Activated naive CD4-positive, alpha-beta T cell treated with Interleukin-2 at 50 U/mL for 16 hours (primary cell): ENCODE data around the gene NGDN.

Source experiments
- DNase-seq: peaks from one replicate; pipeline ENCODE4 v3.0.0-alpha.2; 2020

The NGDN gene

DNA sequence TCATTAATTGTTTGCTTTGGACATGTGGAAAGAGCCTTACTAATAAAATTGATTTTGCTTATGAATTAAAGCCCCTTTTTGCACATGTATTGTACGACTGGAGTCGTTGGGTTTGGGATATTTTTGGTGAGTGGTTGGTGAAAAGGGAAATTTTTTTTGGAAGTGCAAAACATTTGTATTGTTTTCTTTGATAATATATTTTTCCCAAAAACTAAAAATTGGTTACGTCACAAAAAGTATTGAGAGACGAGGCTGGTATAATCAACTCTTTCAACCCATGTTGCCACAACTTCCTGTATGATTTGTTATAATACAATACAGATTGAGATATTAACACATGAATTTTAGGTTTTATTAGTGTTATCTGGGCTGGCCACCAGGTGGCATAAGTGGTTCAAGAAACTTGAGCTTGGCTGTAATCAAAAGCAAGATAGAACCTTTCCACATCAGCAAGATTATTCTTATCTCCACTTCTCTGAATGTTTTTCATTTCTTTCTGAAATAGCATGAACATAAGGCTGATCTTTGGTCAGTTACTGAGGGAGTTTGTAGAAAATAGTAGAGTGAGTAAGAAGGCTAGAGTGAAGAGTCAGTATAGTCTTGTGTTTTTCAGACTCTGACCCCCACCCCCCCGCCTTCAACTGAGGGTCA is 8.7 kb downstream of the NGDN start:
- peak; percentile 62 for DNase-seq

DNA sequence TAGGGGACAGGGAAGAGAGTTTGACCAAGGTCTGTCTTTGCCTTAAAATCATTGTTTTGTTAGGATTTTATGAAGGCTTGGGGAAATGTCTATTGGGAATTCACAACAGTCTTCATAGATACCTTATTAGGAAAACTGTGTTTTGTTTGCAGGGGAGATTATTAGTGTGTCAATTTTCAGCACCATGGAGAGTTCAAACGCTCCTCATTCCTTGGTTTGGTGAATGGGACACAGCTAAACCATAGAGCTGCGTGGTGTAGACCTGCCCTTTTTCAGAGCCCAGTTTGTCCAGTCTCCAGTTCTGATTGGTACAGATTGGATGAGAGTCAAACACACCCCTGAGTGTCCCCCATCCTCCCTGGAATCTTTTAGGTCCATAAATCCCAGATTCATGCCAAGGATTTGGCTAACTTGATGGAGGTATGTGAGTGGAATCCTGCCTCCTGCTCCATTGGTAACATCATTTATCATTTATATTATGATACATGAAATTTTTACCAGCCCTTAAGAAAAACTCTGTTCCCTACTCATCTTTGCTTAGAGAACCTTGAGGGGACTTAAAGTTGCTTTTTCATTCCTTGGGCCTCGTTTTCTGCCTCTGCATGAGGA is 12.0 kb downstream of the NGDN start:
- no peak for DNase-seq

DNA sequence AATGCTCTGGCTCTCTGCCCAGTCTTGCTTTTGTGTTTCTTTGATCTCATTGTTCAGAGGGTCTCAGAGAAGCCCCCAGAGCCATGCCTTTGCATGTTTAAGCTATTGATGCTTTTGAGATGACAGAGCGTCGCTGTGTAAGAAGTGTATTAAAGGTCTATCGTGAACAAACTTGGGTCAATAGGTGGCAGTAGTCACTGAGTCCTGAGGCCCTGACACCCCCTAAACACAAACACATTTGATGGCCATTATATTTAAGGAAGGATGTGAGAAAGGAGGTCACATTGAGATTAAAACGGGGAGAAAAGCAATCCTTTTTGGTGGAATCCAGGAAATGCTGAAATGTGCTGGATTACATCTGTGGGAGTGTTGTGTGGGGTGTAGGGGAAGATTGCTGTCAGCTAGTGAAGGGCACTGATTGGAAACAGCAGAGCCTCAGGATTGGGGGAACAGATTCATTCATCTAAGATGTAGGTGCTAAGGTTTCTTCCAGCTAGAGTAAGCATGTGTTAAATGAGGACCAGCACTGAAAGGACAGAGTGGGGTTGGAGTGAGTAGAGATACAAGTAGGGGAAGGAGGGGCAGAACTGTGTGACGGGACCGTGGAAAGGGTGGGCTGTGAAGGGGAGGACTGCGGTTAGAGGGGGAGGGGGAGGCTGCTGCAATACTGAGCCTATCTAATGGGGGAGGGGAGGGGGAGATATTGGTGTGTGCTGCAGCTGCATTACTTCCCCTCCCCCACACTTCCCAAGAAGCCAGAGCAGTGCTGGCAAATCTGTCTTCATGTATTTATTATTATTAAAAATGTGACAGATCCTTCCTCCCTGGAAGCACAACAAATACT is 12.7 kb downstream of the NGDN start:
- DNase-seq = no peak

DNA sequence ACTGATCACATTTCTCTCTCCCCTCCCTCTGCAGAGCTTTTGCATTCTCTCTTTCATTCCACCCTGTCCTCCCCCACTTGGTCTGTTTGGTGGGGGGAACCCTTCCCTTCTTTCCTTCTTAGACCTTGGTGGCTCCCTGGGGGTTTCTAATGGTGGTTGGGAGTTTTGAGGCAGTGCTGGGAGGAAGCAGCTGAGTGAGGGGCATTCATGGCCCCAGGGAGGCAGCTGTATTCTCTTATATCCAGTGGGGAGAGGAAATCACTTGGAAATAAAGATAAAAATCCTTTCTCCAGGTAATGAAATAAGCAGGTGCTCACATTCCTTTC is 13.3 kb downstream of the NGDN start:
- DNase-seq = no peak

DNA sequence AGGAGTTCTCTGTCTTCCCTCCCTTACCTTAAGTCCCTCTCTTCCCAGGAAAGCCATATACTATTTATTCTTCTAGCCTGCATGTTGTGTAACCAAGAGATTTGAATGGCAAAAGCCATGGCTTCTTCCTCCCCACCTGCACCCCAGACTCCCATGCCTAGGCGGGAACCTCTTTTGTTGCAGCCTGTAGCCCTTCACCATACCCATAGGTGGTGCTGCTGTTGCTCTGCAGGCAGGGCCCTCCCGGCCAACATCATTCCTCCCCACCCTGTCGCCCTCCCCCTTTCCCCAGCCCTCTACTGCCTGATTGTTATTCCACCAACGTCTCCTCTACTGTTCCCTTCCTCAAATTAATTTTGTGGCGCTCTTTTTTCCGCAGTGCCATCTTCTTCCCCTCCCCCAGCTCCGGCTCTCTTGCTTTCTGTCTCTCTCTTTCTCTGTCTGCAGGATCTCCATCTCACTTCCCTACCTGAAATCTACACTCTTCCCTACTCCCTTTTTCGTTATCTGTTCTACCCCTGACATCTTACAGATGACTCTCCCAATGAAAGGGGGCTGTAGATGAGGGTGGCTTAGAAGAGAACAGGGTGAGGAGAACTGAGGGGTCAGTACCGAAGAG is 13.8 kb downstream of the NGDN start:
- no peak for DNase-seq

DNA sequence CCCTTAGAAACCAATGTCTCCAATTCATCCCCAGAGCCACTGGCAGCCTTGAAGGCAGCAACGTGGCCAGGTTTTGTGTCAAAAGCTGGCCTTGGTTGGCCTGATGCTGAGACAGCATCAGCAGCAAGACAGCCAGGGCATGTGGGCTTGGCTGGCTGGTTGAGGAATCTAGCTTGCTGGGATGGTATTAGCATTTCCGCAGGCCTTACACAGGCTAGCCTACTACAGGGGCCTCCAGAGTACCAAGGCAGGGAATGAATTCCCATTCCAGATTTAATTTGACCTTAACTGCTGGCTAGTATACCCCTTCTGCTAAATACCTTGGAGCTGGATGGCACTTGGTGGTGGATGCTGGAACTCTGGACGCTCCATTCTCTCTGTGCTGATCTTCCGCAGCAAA is 15.8 kb downstream of the NGDN start:
- no peak for DNase-seq

DNA sequence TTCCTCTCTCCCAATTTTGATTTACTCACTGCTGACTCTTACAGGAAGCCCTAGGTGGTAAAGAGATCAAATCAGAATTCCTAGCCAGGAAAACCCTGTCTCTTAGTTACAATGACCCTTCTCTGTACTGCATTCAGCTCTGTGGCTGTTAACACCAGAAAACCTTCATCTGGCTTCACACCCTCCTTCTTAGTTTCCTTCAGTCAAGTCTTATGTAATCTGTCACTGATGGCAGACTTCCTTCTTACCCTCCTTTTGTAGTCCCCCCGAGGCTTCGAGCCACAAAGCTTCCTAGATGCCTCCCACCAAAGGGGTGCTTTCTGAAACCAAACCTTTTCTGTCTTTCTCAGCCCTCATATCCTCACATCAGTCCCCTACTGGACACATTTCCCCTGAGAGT is 16.5 kb downstream of the NGDN start:
- no peak for DNase-seq

DNA sequence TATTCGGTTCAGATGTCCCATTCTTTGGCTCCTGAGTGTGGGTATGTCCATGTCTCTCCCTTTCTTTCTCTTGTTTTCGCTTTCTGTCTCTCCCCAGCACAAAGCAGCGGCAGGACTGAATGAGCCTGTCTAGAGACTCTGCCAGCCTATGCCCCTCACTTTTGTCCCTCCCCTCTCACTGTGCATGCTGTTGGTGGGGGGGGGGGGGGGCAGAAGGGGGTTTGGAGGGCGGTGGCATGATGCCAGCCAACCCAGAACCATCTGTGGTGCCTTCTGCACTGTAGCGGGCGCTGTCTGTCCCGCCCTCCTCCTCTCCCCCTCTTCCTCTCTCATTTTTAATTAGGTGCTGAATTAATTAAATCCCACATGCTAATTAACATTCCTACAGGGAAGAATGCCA is 17.7 kb downstream of the NGDN start:
- DNase-seq = no peak

DNA sequence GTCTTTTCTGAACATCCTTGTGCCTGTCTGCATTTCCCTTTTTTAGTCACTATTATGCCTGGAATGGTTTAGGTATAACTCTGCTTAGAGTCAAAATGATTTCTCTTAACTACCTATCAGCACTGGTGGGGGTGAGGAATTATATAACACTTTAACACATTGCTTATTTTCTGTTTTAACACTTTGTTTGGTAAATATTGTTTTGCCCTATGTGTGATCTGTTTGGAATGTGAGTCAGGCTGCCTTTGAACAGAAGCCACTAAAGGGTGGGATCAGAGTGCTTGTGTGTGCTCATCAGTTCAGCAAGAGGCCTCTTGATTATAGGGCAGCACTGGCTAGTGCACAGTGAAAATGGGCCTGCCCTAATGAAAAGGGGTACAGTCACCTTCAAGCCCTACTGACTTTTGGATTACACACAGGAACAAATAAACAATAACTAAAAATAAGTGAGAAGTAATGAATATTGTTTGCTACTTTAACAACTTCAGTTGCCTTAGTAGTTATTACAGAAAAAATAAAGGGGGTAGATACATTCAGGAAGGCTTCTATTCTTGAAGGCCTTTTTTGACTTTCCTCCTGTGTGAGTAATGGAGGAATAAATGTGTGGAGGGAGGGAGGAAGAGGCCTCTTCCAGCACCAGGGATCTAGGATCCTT is 23.2 kb downstream of the NGDN start:
- DNase-seq = no peak

DNA sequence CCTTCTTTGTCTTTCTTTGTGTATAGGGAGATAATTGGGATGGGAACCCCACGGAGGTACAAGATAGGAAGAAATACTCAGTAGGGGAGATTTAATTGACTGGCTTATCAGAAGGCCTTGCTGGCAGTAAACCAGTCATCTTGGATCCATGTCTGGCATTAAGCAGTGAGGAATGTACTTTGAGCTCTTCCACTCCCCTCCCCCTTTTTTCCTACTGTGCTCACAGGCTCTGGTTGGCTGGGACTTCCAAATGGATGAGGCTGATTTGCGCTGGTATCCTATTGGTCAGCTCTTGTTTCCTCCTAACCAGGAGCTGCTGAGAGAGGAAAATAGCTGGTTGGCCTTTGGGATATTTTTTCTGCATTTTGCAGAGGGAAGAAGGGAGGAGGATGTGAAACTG is 24.7 kb downstream of the NGDN start:
- DNase-seq = no peak

DNA sequence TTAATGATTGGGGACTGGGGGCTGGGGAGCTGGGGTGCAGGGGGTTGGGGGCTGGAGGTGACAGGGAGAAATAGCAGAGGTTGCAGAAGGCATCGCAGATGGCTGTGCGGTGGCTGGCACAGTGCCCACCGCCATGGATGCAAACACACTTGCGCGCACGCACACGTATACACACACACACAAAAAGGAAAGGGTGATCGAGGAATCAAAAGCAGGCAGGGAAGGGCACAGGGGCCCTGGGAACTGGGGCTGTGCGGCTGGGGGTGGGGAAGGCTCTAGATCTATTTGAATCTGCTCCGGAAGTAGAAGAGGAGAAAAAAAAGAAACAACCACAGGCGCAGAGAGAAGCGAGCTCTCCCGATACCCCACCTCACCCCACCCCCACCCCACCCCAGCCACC is 42.7 kb downstream of the NGDN start:
- DNase-seq = peak; percentile 2

DNA sequence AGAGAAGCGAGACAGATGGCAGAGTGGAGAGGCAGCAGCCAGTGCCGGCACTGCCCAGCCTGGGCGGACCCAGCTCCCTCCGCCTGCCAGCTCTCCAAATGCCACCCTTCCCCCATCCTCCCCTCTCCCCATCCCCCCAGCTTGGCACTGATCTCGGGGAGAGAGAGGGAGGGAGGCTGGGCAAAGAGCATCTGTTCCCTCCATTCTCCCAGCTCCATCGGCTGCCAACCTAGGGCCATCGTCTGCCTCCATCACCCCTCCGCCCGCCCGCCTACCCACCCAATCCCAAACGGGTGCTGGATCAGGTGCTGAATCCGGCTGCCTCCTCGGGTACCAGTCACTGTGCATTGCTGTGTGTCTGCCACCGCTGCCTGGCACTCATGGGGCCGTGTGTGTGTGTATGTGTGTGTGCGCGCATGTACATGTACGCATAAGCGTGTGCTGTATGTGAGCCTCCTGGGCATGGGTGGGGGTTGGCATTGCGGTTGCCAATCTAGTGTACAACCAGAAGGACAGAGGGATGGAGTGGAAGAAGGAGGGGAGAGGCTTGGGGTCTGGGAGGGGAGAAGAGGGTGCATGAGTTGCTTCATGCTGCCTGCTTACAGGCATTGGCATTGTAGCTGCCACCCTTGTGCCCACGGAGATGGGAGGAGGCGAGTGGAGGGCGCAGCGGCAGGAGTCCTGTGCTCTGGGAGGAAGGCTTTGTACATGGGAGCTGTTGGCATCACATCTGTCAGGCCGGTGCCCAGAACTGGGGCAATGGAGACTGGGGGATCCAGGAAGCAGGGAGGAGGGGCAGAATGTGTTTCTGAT is 43.7 kb downstream of the NGDN start:
- DNase-seq = no peak

DNA sequence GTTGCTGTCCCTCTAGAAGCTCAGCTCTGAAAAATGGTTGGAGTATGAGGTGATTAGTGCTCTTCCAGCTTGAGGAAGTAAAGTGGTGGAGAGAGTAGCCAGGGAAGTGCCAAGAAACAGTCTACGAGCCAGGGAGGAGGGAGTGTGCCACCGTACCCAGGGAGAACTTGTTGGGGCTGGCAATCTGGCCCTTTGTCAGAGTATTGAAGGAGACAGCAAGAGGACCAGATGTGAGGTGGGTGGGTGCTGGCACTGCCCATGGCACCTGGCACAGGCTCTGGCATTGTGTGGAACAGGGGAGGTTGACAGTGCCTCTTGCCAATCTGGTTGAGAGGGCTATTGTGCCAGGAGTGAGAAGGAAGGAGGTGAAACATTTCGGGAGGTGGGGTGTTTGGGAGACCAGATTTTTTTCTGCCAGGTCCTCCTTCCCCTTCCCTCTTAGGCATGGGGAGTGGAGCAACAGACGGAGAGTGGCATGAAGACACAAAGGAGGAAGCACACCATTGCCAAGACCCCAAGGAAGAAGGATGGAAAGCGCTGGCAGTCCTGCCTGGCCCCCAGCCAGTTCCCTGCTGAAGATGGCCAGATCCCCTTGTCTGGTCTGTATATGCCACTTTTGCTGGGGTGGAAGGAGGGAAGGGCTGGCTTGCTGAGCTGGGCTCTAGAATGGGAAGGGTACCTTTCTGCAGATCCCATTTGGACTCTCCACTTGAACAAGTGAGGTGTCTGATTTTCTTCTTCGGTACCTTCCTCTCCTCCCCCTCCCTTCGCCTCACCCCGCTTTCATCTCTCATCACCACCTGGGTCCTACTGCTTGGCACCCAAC is 44.5 kb downstream of the NGDN start:
- DNase-seq = no peak

DNA sequence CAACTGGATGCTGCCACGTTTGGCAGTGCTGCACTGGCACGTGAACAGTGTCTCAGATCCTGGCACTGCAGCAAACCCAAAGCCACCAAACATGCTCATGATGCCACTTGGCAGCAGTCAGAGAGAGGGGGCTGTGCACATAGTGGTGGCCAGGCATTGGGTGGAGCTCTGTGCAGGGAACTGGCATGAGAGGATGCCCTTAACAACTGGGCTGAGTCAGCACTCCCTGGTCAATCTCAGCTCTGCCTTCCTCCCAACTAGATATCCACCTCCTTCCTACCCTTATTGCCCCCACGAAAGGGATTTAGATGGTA is 45.1 kb downstream of the NGDN start:
- no peak for DNase-seq

DNA sequence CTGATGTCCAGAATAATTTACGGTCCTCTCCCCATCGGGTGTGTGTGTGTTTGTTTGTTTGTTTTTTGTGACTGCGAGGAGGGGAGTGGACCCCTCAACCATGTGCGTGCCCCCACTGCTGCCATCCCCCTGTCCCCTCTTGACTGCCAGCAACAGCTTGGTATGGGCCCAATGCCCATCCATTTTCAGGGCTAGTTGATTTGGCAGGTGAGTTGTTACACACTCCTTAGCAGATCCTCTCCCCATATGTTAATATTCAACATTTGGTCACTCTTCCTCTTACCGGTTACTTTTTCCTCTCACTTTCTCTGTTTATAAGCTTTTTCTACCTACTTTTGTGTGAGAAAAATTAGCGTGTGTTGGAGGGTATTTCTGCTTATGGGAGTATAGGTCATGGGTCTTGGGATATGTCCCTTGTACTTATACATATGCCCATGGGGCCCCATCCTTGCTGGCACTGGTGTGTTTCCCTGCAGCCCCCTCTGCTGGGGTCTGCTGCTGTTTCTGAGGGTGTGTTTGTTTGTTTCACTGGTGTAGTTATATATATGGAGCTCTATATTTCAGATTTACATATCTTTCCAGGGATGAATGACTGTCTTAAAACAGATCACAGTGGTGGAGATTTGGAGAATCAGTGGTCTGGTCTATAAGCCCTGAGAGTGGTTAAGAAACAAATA is 48.3 kb downstream of the NGDN start:
- no peak for DNase-seq

DNA sequence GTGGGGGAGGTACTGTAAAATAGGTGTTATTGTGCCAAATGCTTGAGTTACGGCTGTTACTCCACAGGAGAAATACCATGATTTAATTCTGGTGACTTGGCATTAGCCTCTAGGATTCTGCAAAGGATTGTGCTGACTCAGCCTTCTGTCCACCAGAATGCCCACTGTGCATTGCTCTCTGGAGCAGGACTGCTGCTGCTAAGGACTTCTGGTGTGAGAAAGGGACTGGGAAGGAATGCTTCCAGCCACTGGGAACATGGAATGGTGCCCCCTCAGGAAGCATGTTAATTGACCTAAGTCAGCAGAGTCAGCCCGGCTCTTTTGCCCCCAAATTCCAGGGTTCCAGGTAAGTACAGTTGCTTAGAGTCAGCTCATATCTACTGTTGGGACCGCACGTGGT is 49.2 kb downstream of the NGDN start:
- DNase-seq = no peak

DNA sequence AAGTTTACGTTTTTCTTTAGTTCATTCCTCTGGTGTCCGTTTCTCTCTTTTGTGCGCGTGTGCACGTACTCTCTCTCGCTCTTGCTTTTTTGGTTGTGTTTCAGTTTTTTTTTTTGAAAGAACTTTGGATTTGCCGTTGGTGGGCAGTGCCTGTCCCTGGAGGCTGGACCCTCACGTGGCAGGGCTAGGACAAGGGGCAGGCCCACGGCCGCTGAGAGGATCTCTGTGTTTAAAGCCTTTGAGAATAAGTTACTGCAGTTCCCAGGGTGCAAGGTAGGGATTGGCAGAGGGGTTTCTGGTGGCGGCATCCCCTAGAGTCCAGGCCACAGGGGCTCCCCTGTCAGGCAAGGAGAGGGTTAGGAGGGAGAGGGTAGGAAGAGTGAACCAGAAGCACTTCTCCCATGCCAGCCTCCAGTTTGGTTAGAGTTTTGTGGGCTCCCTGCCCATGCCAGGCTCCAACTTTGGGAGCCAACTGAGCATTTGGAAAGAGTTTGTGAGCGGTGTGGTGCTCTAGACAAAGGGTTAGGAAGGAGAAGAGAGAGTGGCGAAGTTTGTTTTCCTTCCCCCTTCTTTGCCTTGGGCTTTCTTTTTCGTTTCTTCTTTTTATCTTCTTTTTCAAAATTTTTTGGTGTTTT is 51.5 kb downstream of the NGDN start:
- no peak for DNase-seq

DNA sequence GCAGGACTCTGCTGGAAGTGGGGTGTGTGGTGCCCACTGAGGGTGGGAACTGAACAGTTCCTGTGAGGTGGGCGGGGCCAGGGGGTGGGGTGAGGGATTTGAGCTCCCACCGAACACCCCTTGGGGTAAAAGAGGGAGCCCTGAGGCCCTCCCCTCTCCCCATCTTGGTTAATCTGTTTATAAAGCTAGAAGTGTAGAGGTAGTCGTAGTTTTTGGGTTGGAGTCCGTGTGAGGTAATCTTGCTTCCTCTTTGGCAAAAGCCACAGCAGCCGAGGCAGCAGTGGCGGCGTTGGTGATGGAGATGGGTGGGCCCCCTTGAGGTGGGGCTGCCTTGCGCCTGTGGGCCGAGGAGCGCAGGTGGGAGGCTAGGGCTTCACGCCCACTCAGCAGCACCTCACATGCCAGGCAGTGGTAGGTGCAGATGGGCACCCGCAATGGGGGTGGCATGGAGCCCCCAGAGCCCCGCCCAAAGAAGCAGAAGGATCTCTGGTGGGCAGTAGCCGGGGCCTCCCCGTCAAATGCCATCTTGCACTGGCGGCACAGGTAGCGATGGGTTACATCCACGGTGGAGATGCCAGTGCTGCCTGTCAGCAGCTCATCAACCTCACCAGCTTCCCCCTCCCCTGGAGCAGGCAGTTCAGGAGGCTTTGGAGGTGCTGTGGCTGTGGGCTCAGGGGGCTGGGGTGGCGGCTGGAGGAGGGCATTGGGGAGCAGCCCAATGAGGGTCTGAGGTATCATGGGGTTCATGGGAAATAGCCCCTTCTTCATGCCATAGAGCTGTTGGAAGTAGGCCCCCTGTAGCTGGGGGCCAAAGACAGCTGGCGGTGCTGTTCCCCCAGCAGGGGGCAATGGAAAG is 52.5 kb downstream of the NGDN start:
- DNase-seq = no peak

DNA sequence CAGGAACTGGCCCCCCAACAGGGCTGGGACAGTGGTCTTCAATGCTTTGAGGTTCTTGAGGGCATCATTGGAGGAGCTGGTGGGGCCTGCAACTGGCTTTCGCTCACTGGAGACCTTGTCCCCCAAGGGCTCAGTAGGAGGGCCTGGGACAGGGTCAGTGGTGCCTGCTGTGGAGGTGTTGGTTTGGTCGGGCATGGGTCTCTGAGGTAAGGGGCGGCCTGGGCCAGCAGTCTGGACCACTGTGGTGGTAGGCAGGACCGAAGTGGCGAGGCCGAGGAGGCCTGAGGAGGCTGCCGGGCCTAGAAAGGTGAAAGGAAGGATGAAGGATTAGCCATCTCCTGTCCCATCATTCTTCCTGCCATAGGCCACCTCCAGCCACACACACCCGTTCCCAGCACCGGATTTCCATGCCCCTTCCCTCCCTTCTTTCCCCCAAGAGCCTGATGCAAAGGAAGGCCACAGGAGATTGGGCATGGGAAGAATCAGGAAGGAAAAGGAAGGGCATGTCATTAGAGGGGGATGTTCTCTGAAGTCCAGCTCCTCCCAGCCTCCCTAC is 53.2 kb downstream of the NGDN start:
- no peak for DNase-seq
